Activated B cell treated with CpG ODN at 0.5 μM for 24 hours (primary cell): Measurements from ENCODE around the gene PTTG1IP2. TPM values are rescaled to one million over a fixed set of nuclear protein-coding genes. Genes with fewer than 3 reads are reported as not detected.

Experiments used
- ATAC-seq: fragments of 200-7000 bp; cut with Tn5 transposase; one replicate; pipeline ENCODE4 v1.10.0; 2021; ENCODE audit warnings: low read depth, mild to moderate bottlenecking, moderate library complexity
- CTCF ChIA-PET: fragments of 350-600 bp; sonication (Branson Sonifier 250); formaldehyde crosslinking; loops from one replicate; lab custom pipeline; 2021; ENCODE audit warnings: antibody characterized with exemption; lab: Charles Lee
- POLR2A ChIA-PET: fragments of 350-600 bp; sonication (Branson Sonifier 250); formaldehyde crosslinking; loops from one replicate; lab custom pipeline; 2021; ENCODE audit warnings: antibody characterized with exemption; lab: Charles Lee
- DNase-seq: peaks from one replicate; pipeline ENCODE4 v3.0.0; 2022
- H3K27ac Mint-ChIP-seq: one replicate; pipeline ENCODE4 v1.8.0; 2020; ENCODE audit warnings: mixed read lengths
- H3K27me3 Mint-ChIP-seq: one replicate; pipeline ENCODE4 v1.8.0; 2021; ENCODE audit warnings: mixed read lengths
- H3K36me3 Mint-ChIP-seq: one replicate; pipeline ENCODE4 v1.8.0; 2021; ENCODE audit warnings: low read depth, mixed read lengths
- H3K4me1 Mint-ChIP-seq: one replicate; pipeline ENCODE4 v1.8.0; 2021; ENCODE audit warnings: mixed read lengths
- H3K4me3 Mint-ChIP-seq: one replicate; pipeline ENCODE4 v1.8.0; 2020; ENCODE audit warnings: mild to moderate bottlenecking, mixed read lengths
- H3K9me3 Mint-ChIP-seq: one replicate; pipeline ENCODE4 v1.8.0; 2020; ENCODE audit warnings: mixed read lengths
- intact Hi-C: fragments of 100-400 bp; cut with micrococcal nuclease; formaldehyde crosslinking; loops from one replicate; pipeline ENCODE4 v1.15.1; 2024
- total RNA-seq: library from RNA; stranded (reverse); gene quantifications from 2 replicates; pipeline ENCODE4 v1.2.3, GENCODE V29; 2022
- TF ChIP-seq, protein P1 (sequence below): fragments of 200-600 bp; IDR thresholded peaks from one replicate; pipeline ENCODE4 v1.8.0; 2022; ENCODE audit warnings: antibody characterized with exemption, mild to moderate bottlenecking

Gene PTTG1IP2
- total RNA-seq, 1 donor from 2014 or later, result not detected

DNA sequence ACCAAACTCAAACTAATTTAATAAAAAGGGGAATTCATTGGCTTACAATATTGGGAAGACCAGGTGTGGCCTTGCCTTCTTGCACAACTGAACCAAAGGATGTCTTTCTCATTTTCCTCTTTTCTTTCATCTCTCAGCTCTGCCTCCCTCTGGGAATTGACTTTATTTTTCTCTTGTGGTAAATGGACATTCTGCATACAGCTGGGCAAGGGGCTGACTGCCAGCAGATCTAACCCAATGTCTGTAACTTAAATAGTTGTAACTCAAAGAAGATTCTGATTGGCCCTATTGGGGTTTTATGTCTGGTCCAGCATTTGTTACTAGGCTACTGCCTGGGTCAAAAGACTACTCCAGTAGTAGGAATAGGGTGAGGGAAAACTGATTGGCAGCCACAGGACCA is 15.3 kb downstream of the PTTG1IP2 start:
- Mint-ChIP-seq H3K27ac (no peak overlapping the region), H3K27me3 (peaks cover 13% of the 10 kb centered on the region), H3K36me3 (no peaks in the 10 kb centered on the region), H3K4me1 (no peaks in the 10 kb centered on the region), H3K9me3 (no peaks in the 10 kb centered on the region), H3K4me3 (no peak overlapping the region)
- TF ChIP-seq, protein P1, sequence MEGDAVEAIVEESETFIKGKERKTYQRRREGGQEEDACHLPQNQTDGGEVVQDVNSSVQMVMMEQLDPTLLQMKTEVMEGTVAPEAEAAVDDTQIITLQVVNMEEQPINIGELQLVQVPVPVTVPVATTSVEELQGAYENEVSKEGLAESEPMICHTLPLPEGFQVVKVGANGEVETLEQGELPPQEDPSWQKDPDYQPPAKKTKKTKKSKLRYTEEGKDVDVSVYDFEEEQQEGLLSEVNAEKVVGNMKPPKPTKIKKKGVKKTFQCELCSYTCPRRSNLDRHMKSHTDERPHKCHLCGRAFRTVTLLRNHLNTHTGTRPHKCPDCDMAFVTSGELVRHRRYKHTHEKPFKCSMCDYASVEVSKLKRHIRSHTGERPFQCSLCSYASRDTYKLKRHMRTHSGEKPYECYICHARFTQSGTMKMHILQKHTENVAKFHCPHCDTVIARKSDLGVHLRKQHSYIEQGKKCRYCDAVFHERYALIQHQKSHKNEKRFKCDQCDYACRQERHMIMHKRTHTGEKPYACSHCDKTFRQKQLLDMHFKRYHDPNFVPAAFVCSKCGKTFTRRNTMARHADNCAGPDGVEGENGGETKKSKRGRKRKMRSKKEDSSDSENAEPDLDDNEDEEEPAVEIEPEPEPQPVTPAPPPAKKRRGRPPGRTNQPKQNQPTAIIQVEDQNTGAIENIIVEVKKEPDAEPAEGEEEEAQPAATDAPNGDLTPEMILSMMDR, result no peak
- POLR2A ChIA-PET, result no interaction called here
- intact Hi-C loops, result no loop called here
- DNase-seq (no peak), ATAC-seq (no peak)
- CTCF ChIA-PET, result no interaction called here

DNA sequence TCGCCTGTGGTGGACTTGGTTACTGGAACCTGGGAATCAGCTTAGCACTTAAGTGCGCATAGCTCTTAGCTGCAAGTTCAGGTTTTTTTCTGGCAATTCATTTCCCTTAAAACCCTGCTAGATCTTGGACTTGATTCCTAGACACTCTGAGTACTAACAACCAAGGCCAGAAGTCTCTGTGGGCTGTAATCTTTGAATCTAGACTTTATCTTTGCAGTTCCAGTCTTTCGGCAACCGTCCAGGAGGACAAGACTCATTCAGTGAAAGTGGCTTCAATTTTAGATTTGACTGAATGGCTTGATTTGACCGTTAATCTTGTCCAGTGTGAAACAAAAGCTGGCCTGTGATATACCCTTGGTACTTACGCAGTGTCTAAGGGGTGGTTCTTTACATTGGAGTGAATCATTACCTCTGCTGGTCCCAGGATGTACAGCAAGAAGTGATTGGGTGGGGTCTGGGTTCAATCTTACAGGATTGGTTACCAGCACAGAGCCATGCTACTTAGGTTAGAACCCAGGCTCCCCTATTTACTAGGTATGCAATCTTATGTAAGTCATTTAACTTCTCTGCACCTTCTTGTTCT is 16.4 kb downstream of the PTTG1IP2 start:
- H3K9me3 Mint-ChIP-seq, result no peaks in the 10 kb centered on the region
- TF ChIP-seq, protein P1, result no peak
- H3K4me3 Mint-ChIP-seq, result no peak overlapping the region
- DNase-seq, result no peak
- peaks cover 10% of the 10 kb centered on the region for H3K27me3 Mint-ChIP-seq
- ATAC-seq, result no peak
- ChIA-PET CTCF (no interaction called here), POLR2A (no interaction called here)
- H3K36me3 Mint-ChIP-seq, result no peaks in the 10 kb centered on the region
- intact Hi-C loops, result no loop called here
- no peaks in the 10 kb centered on the region for H3K4me1 Mint-ChIP-seq
- no peak overlapping the region for H3K27ac Mint-ChIP-seq

DNA sequence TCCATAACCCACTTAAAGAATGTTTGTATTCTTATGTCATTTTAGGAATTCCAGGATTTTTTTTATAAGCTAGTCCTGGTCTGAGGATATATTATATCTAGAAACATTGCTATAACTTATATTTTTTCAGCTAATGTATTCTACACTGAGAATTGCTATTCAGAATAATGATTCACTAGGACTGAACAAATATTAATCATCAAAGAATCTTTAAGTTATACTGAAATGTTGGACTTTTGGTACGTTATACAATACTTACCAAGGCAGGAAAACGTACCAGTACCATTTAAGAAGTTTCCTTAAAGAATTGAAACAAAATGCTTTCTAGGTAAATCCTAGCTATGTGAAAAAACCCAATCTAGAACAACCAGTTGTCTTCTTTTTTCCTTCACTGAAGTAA is 18.4 kb downstream of the PTTG1IP2 start:
- CTCF ChIA-PET, result no interaction called here
- Mint-ChIP-seq H3K4me3 (no peak overlapping the region), H3K4me1 (no peaks in the 10 kb centered on the region), H3K27me3 (peaks cover 9% of the 10 kb centered on the region), H3K36me3 (no peaks in the 10 kb centered on the region), H3K27ac (no peak overlapping the region), H3K9me3 (no peaks in the 10 kb centered on the region)
- DNase-seq (no peak), ATAC-seq (no peak)
- intact Hi-C loops, result no loop called here
- POLR2A ChIA-PET, result interaction anchor here (0.5 kb wide), 1 partner anchor 124 kb away, joined by 5 read pairs; no protein-coding TSS in a partner anchor
- TF ChIP-seq, protein P1, result no peak

DNA sequence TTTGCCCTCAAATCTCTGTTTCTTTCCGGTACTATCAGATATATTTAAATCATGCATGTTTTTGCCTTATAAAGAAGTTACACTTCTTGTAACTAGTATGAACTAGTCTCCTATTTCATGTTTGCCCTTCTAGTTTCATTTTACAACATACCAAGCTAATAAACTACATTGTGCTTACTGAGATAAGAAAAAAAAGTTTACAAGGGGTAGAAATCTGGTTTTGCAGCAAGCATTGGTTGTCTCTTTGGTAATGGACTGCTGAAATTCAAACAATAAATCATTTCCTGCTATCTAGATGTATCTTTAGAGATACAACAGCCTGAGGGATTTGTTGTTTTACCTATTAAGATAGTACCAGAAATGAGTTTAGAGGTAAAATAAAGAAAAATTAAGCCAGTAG is 18.8 kb downstream of the PTTG1IP2 start:
- no peak overlapping the region for H3K27ac Mint-ChIP-seq
- POLR2A ChIA-PET, result no interaction called here
- ATAC-seq (no peak), DNase-seq (no peak)
- TF ChIP-seq, protein P1, result no peak
- H3K4me3 Mint-ChIP-seq, result no peak overlapping the region
- peaks cover 9% of the 10 kb centered on the region for H3K27me3 Mint-ChIP-seq
- intact Hi-C loops, result no loop called here
- H3K36me3 Mint-ChIP-seq, result no peaks in the 10 kb centered on the region
- H3K4me1 Mint-ChIP-seq, result no peaks in the 10 kb centered on the region
- H3K9me3 Mint-ChIP-seq, result no peaks in the 10 kb centered on the region
- CTCF ChIA-PET, result no interaction called here

DNA sequence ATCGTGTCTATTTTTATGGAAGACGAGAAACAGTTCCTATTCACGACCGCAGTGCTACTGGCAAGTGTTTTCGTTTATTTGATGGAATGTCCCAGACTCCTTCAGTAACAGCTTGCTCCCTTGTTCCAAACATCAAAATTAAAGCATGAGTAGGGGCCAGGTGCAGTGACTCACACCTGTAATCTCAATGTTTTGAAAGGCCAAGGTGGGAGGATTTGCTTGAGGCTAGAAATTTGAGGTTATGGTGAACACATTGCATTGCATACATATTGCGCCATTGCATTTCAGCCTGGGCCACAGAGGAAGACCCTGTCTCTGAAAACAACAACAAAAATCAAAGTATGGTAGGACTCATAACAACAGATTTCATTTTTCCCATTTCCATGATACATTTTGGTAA is 22.8 kb downstream of the PTTG1IP2 start:
- Mint-ChIP-seq H3K27me3 (peaks cover 2% of the 10 kb centered on the region), H3K27ac (no peak overlapping the region), H3K4me1 (no peaks in the 10 kb centered on the region), H3K9me3 (no peaks in the 10 kb centered on the region), H3K4me3 (no peak overlapping the region), H3K36me3 (no peaks in the 10 kb centered on the region)
- TF ChIP-seq, protein P1, result no peak
- no peak for ATAC-seq
- intact Hi-C loops, result no loop called here
- POLR2A ChIA-PET, result no interaction called here
- CTCF ChIA-PET, result no interaction called here
- DNase-seq, result no peak
